RPMI8226 (cell line): ENCODE data around the gene CYP19A1.
"Not testable (repeated sequence)": the region's sequence is repeated elsewhere in the genome, so short reads cannot be mapped to it uniquely, and the experiment has no call there.

ENCODE experiments used
- DNase-seq: peaks from one replicate; pipeline ENCODE4 v3.0.0-alpha.2; 2015

CYP19A1 gene

DNA sequence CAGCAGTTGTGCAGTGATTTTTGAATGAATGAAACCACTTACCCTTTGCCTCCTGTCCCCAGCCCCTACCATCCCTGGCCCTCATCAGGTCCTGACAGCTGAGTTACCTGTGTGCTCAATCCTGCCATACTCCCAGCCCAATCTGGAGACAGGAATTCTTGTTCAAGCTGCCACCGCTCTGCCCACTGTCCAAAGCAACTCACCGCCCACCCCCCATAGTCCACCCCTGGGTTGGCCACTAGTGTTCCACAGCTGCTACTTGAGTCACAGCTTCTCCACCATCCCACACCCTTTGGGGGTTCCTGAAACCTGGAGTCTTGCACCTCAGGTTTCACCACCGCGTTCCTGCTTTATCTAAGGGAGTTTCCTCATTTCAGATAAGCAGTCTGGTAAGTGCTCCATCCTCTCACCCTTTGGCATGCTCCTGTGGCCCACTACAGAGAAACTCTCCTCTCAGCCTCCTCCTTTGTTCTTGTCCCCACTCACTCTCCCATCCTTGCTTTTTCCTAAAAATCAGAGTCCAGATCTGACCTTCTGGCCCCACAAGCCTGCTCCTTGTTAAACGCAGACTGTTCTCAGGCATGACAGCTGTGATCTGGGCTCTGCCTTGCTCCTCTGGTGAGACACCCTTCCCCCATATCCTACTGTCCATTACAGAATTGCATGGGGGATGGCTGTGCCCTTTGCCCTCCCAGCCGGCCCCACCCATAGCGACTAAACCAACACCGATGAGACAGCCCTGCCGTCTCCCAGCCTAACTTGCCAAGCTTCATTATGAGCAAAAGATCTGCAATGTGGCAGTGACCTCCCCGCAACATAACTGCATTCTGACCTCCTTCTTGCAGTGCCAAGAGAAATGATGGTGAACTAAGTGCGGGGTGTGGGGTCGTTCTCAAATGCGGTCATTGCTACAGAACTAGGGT lies 50.0 kb downstream of the CYP19A1 start:
- DNase-seq = no peak

DNA sequence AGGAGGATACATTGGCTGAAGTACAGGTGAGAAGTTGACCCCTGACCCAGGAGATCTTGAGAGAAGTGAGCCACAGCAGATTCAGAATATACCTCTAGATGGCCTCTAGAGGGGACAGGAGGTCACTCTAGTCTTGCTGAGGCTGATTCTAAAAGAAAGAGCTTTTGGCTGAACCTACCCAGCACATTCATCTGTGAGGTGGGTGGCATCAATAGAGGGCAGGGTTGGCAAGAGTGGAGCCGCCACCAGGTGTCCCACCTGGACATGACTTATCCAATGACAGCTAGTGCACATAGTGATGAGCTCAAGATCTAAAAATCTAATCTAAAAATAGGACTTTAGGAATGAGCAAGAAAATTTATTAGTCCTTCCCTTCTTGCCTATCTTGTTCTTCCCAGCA lies 51.6 kb downstream of the CYP19A1 start:
- peak; percentile 57 for DNase-seq

DNA sequence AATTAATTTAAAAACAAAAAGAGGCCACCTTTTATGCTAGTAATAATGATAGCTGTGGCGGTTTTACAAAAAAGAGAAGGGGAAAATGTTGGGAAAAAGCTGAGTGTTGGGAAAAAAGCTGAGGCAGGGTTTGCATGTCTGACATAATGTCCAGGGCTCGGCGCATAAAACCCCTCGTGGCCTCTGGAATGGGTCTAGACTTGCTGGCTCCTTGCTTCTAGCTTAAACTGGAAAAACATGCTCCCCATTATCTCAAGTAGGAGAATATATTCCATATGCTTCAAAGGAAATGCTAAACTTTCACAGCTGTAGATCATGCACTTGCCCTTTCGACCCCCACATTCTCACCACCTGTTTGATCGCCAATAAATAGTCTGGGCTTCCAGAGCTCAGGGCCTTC lies 53.0 kb downstream of the CYP19A1 start:
- DNase-seq = no peak

DNA sequence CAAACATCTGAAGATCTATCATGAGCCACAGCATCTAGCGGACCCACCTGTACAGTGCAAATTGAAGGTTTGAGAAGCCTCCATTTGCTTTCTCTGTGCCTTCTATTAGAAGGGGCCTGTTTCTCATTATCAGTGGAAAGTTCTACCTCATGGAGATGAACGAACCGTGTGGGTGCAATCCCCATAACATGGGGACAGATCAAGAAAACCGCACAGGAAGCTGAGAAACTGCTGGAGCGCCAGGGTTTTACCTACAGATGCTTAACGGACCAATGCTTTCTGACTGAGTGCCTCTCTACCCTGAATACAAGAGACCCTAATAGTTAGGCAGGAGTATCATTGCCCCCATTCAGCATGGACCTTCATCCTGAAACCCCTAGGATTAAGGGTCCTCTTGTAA lies 53.5 kb downstream of the CYP19A1 start:
- no peak for DNase-seq

DNA sequence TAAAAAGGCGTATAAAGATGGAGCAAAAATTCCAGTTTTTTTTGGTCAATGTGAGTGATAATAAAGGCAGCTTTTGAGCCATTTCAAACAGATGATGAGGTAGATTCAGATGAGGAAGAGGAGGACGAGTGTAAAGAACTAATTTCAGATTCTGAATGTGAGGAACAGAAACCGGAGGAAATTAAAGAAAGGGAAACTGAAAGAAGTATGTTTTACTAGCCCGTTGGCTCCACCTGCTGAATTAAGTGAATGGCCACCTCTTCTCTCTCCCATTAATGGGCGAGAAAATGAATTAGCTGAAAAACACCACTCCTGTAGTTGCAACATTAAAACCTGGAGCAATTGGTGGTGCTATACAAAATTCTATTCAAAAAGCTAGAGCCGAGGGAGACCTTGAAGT lies 55.4 kb downstream of the CYP19A1 start:
- peak; percentile 70 for DNase-seq

DNA sequence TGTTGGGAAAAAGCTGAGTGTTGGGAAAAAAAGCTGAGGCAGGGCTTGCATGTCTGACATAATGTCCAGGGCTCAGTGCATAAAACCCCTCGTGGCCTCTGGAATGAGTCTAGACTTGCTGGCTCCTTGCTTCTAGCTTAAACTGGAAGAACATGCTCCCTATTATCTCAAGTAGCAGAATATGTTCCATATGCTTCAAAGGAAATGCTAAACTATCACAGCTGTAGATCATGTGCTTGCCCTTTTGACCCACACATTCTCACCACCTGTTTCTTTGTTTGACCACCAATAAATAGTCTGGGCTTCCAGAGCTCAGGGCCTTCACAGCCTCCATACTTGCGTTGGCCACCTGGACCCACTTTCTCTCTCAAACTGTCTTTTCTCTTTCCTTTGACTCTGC lies 56.2 kb downstream of the CYP19A1 start:
- peak; percentile 47 for DNase-seq

DNA sequence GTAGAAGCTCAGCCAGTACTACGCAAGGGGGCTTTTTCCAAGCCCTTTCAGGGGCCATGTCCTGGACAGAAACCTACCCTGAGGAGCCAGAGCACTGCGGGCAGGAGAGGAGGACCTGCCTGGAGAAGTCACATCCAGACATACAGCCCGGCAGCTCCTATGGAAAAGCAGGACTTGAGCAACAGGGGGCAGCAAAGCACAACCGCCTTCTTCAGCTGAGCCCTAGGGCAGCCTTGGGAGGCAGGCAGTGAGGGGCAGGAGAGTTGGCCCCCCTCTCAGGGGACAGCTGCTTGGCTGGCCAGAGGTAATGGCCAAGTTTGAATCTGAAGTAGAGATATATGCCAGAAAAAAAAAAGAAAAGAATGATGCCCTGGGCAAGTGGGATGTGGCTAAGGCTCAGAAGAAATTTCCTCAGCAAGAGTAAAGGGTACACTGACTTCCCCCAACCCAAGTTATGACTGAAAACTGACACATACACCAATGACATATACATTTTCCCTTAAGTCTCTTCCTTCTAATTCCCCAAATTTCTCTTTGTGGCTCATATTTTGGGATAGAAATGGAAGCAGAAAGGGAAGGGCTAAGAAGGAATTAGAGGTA lies 56.9 kb downstream of the CYP19A1 start:
- DNase-seq = peak; percentile 63

DNA sequence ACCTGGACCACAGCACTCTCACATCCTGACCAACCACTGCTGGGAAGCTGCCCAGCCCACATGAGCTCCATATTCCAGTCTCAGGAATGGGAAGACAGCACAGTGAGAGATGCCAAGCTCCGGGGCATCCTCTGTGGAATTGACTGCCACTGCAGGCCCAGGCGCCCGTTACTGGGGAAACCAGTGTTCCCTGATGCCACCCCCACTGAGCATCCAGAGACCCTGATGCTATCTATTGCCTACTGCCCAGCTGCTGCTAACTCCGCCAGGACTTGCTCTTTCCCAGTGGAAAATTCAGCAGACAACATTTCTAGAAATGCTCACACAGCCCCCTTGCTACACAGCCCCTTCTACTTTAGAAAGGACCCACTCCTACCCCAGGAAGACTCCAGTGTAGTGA lies 57.6 kb downstream of the CYP19A1 start:
- no peak for DNase-seq

DNA sequence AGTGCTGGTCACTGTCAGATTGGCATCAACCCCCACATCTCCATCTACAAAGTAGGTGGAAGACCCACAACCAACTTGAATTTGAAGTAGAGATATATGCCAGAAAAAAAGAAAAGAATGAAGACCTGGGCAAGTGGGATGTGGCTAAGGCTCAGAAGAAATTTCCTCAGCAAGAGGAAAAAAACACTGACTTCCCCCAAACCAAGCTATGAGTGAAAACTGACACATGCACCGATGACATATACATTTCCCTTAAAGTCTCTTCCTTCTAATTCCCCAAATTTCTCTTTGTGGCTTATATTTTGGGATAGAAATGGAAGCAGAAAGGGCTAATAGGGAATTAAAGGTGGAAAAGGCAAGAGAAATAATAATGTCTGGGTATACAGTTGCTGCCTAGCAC lies 59.0 kb downstream of the CYP19A1 start:
- DNase-seq = no peak

DNA sequence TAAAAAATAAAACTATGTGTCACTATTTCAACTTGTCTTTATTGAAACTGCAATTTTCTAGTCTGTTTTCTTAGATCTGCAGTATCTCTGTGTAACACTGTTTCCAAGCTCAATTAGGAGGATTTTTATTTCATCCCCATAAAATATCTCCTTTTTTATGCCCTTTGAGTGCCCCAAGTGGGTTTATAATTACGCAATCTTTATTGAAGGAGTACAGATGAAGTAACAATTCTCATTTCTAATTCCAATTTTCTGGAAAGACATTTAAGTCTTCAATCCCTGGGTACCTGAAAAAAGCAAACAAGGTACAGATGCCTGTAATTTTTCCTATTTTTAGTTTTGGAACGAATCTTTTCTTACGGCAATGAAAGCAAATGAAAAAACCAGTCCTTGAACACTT lies 61.3 kb downstream of the CYP19A1 start:
- DNase-seq = no peak

DNA sequence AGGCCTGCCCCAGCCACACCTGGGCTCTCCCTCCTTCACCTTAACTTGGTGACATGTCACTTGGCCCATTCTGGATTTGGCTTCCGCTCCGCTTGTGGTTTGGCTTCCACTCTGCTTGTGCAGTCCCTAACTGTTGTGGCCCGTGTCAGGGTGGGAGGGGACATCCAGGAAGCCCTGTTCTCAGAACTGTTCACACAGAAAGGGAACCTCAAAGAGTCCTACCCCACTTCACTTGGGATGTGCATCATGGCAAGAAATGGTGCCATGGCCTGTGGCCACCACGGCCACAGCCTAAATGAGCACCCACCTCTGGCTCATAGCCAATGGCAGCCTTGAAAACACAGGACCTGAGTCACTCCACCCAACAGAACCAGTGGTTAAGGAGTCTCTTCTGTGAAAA lies 63.4 kb downstream of the CYP19A1 start:
- peak; percentile 76 for DNase-seq

DNA sequence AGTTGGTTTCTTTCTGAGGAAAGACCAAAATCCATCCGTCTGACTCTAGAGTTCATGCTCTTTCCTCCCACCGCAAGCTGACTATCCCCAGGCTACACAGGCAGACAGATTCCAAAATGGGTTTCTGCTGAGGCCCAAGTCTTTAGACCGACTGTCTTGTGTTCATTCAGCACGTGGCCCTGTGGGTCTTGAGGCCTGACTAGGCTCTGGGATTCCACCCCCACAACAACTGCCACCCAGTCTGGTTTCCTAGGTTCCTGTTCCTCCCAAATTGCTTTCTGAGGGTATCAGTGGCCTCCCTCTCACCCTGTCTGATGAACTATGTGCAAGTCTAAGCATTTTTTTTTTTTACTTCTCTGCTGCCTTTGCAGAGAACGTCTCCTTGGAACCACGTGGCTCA lies 67.7 kb downstream of the CYP19A1 start:
- DNase-seq = peak; percentile 77

DNA sequence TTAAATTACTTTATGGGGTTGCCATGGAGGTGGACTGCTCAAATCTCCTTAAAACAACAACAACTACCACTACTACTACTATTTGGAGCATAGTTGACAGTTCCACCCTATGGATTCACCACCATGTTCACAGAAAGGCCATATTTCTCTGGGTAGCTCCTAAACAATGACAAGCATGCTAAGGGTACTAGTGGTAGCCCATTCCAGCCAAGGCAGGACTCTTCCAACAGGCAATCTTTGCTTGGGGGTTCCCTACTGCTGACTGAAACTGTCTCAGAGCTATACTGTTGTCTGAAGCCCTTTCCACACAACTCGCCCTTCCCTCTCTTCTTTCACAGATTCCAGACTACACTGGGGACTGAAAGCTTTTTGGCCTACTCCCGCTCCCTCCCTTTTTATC lies 68.9 kb downstream of the CYP19A1 start:
- no peak for DNase-seq

DNA sequence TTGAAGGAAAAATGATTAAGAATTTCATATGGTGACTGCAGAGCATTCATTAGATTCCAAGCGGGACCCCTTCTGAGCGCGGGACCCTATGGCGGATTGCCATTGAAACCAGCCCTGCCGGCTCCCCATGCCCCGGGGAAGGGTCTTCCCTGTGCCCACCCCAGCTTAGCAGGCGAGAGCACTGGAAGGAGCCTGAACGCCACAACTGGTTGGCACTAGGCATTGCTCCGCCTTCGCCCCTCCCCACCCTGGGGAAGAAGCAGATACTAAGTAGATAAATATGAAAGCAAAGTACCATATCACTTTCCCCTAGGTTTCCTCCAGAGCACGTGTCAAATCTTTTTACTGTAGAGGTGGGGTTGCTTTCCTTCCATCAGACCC lies 70.7 kb downstream of the CYP19A1 start:
- peak; percentile 38 for DNase-seq

DNA sequence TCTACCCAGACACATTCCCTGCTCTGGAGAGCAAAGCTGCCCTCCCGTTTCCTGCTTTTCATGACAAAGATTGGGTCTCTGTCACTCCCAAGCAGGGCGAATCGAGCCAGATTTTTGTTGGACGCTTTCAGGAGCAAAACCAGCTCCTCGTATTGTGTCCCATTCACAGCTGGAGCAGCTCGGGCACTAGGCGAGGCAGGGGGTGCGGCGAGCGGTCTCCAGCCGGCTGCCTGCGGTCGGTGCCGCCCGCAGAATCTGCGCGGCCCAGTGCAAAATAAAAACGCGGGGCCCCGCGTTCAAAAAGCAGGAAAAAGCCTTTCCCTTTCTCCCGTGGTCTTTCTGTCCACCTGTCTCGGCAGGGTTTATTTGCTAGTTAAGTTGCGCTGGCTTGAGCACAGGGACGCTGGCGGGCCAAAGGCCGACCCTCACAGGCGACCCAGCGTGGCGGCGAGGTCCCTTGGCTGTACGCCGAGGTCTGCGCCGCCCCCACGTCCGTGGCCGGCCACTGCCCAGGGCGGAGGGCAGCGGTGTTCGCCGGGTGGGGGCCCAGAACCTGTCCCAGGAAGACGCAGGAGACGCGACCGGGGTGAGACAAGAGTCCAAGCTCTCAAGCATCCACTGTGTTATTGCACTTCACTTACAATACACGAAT lies 71.2 kb downstream of the CYP19A1 start:
- DNase-seq = no peak

DNA sequence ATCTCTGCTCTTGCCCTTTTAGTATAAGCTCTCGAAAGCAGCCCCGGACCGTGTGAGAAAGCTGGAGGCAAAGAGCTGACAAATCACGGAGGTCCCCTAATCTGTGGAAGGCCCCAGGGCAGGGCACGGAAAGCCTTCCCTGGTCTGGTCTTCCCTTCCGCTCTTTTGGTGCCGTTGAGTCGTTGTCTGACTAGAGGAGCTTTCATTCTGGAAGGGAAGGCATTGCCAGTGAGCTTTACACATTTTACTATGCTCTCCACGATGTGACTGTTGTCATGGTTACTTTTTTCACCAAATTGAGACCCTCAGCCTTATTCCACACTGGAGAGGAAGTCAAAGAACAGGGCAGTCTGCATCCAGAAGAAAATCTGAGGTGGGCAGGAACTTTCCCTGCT lies 71.7 kb downstream of the CYP19A1 start:
- no peak for DNase-seq

DNA sequence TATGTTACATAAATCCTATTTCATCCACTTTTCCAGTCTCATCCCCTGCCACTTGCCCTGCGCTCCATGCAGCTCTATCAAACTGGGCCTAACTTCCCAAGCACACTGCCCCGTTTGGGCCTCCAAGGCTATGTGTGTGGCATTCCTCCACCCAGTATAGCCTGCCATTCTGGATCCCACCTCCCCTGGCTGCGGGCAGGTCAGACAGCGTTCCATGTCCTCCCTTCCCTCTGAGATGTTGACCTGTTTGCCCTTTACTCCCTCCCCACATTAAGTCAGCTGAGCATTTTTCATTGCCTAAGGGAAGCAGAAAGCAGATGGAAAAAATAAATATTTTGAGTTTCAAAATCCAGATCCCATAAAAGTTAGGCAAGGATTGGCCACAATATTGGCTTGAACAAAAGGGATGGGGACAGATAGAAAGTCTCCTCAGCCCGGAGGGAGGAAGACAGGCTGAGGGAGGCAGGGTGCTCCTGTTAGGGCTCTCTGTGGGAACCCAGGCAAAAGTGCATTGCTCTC lies 73.3 kb downstream of the CYP19A1 start:
- DNase-seq = no peak

DNA sequence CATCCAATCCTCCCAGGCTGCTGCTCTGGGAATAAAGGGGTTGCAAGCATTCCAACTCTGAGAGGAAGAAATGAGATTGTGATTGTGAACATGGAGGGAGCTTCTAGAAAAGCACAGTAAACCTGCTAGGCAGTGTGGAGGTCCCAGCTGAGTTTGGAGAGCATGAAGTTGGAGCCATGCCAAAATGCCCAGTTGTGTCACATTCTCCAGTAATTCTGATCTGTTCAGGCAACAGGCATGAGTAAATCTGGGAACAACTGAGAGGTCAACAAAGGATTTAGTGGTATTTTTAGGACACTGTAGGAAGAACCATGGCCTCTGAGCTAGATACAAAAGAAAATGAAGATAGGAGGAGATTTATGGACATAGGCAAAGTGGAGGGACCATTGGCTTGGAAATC lies 74.7 kb downstream of the CYP19A1 start:
- DNase-seq = no peak

DNA sequence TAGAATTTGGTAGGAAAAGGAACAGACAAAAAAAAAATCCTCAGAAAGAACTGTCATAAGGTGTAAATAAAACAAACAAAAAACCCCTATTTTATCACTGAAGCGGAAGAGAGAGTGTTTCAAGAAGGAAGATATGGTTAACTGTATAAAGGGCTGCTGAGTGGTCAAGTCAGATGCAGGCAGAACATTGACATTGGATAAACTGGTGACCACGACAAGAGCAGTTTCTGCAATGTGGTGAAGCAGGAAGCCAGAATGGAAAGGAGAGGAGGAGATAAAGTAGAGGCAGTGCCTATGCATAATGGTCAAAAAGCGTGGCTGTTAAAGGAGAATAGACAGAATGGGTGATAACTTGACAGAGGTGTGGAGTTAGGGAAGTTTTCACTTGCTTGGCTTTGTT lies 75.3 kb downstream of the CYP19A1 start:
- DNase-seq = no peak

DNA sequence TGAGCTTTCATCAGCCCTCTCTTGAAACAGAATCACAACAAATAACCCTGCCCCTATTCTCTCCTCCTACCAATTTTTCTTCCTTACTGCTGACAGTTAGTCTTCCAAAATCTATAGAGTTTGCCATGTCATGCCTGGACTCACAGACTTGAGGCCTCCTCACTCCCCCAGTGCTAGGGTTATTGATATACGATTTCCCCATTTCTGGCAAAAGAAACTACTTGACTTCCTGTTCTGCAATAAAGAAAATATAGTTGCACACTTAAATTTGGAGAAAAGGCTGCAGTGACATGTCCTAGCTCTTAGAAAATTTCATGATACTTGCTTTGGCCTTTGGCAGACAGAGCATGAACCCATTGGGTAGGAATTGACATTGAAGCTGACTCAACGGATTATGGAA lies 75.9 kb downstream of the CYP19A1 start:
- no peak for DNase-seq

DNA sequence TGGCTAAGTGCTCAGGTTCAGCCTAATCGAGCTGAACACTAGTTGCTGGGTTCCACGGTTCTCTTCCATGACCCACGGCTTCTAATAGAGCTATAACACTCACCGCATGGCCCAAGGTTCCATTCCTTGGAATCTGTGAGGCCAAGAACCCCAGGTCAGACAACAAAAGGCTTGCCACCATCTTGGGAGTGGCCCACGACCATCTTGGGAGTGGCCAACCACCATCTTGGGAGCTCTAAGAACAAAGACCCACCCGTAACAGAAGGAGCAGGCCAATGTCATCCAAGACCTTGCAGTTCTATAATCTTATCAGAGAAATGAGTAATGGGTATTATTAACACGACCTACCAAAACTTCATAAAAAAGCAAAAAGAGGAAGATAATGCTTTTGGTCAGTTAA lies 77.3 kb downstream of the CYP19A1 start:
- DNase-seq = not testable (repeated sequence)

DNA sequence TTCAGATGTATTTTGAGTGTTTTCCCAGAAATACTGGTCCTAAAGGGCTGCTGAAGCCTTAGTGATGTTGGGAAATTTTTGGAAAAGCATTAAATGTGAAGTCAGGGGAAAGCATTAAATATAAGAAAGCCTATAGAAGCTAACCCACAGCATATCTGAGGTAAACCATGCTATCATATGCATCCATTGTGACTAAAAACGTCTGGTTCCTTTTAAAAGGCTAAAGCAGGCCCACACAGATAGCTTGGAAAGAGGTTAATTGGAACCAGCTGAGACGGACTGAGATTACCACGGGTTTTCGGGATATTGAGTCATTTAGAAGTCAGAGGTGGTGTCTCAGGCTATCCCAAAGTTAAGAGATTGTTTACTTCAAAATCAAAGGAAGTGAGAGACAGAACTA lies 78.2 kb downstream of the CYP19A1 start:
- DNase-seq = no peak

DNA sequence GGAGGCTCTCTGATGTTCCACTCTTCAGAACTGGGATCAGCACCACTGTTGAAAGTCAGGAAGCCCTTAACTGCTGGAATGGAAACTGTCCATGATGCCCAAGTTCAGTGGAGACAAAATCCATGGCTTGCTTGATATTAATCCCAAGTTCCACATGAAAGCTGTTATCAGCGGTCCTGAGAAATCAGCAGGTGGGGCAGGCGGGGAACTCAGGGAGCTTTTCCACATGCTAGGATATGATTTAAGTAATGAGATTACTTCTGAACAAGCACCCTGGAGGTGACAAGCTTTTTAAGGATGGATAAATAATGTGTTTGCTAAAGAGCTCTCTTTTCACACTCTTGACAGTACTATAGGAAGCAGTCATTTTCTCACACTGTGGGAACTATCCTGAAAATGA lies 82.9 kb downstream of the CYP19A1 start:
- no peak for DNase-seq

DNA sequence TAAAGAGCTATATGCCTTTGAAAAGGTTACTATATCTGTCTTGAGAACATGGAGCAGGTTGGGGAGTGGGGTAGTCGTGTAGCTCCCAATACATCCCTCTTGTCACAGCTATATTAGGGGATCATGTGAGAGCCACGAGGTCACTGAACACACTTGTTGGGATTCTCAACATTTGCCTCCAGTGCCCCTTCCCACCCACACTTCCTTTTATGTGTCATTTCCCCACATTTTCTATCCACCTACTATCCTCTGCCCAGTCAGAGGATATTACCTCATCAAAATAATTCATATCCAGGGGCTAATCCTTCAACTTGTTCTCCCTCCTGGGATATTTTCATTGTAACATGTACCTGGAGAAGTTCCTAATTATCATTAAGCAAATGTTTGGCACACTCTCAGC lies 85.0 kb downstream of the CYP19A1 start:
- DNase-seq = no peak
